GM12878 (cell line): ENCODE results near the gene RHBG. TPM values are rescaled to one million over a fixed set of nuclear protein-coding genes. Genes with fewer than 3 reads are reported as not detected.
A peak's percentile ranks its signal among the peaks of the same experiment; 100 is the strongest.

Experiments used
- BACH1 ChIP-seq: fragments of 450-650 bp; IDR thresholded peaks from 2 replicates; pipeline ENCODE4 v1.6.1; 2017; ENCODE audit warnings: mild to moderate bottlenecking, borderline replicate concordance
- CEBPB ChIP-seq, 2 experiments: fragments of 150-350 bp in 1 of 2; IDR thresholded peaks; 2 replicates each; pipeline ENCODE4 v1.6.1; 2012 to 2014; ENCODE audit warnings: low read depth in 2 of 2, low read length in 2 of 2, borderline replicate concordance in 1 of 2, inconsistent platforms in 1 of 2
- EED ChIP-seq: sonication (generic); IDR thresholded peaks from 2 replicates; pipeline ENCODE4 v1.6.1; 2016; ENCODE audit warnings: antibody characterized with exemption, low read depth
- EP300 ChIP-seq, 2 experiments: fragments of 150-350 bp in 1 of 2; IDR thresholded peaks; 2 replicates each; pipeline ENCODE4 v1.6.1; 2011 to 2012; ENCODE audit warnings: low read depth in 2 of 2, low read length in 2 of 2, borderline replicate concordance in 1 of 2, improper control_type of control experiment in 1 of 2, inconsistent platforms in 1 of 2; ENCODE audit not compliant: control insufficient read depth in 1 of 2
- ETV6 ChIP-seq, 2 experiments: fragments of 450-650 bp in 1 of 2; IDR thresholded peaks in 1 of 2; conservative IDR thresholded peaks in 1 of 2; 2 replicates each; pipeline ENCODE4 v1.6.1; 2014; ENCODE audit warnings: antibody characterized with exemption in 1 of 2, borderline replicate concordance in 1 of 2, low read depth in 1 of 2, mild to moderate bottlenecking in 1 of 2, moderate library complexity in 1 of 2
- FOS ChIP-seq: IDR thresholded peaks from 3 replicates; pipeline ENCODE4 v1.6.1; 2011; ENCODE audit warnings: borderline replicate concordance; ENCODE audit not compliant: insufficient read length; ENCODE audit errors: extremely low read depth
- GATAD2B ChIP-seq: fragments of 450-650 bp; conservative IDR thresholded peaks from 2 replicates; pipeline ENCODE4 v1.6.1; 2017; ENCODE audit warnings: low read depth, mild to moderate bottlenecking, moderate library complexity
- IKZF1 ChIP-seq: fragments of 450-650 bp; conservative IDR thresholded peaks from 2 replicates; pipeline ENCODE4 v1.6.1; 2017; ENCODE audit warnings: antibody characterized with exemption, mild to moderate bottlenecking
- JUND ChIP-seq: IDR thresholded peaks from 2 replicates; pipeline ENCODE4 v1.6.1; 2012; ENCODE audit warnings: low read depth, mild to moderate bottlenecking, low read length, improper control_type of control experiment, moderate library complexity
- NFIC ChIP-seq: IDR thresholded peaks from 2 replicates; pipeline ENCODE4 v1.6.1; 2012; ENCODE audit warnings: low read depth, mild to moderate bottlenecking, inconsistent platforms, low read length, moderate library complexity
- NR2C1 ChIP-seq: fragments of 450-650 bp; IDR thresholded peaks from 2 replicates; pipeline ENCODE4 v1.6.1; 2017; ENCODE audit warnings: antibody characterized with exemption, mild to moderate bottlenecking, moderate library complexity
- POLR2AphosphoS2 ChIP-seq: IDR thresholded peaks from 2 replicates; pipeline ENCODE4 v1.6.1; 2011; ENCODE audit warnings: low read depth, mild to moderate bottlenecking, low read length, improper control_type of control experiment, moderate library complexity
- SP1 ChIP-seq: IDR thresholded peaks from one replicate; pipeline ENCODE4 v1.6.1; 2011; ENCODE audit warnings: low read depth, low read length
- SREBF1 ChIP-seq: IDR thresholded peaks from 2 replicates; pipeline ENCODE4 v1.6.1; 2012; ENCODE audit warnings: mild to moderate bottlenecking, low read length
- SUZ12 ChIP-seq: fragments of 200-600 bp; sonication (generic); IDR thresholded peaks from one replicate; pipeline ENCODE4 v1.6.1; 2018; ENCODE audit warnings: antibody characterized with exemption, mild to moderate bottlenecking; ENCODE audit not compliant: unreplicated experiment
- TCF7 ChIP-seq: IDR thresholded peaks from 2 replicates; pipeline ENCODE4 v1.6.1; 2014; ENCODE audit warnings: antibody characterized with exemption, borderline replicate concordance
- YY1 ChIP-seq: IDR thresholded peaks from 2 replicates; pipeline ENCODE4 v1.6.1; 2011; ENCODE audit warnings: low read depth, mild to moderate bottlenecking, low read length
- ZNF207 ChIP-seq: fragments of 450-650 bp; IDR thresholded peaks from 2 replicates; pipeline ENCODE4 v1.6.1; 2014; ENCODE audit warnings: antibody characterized with exemption, mild to moderate bottlenecking, borderline replicate concordance
- ZNF592 ChIP-seq: fragments of 450-650 bp; IDR thresholded peaks from 2 replicates; pipeline ENCODE4 v1.6.1; 2017; ENCODE audit warnings: mild to moderate bottlenecking, moderate library complexity
- polyA plus RNA-seq, 11 experiments: library from polyadenylated mRNA; depleted of rRNA in 4 of 11; unstranded in 6 of 11; stranded (reverse) in 5 of 11; fragments of >200 nt; fragmentation: Nextera tagmentation in 4 of 11; fragmentation: Illumina TruSeq in 1 of 11; extraction: Ambion mirVana in 4 of 11; extraction: Trizol in 1 of 11; gene quantifications; 1 replicate in 1 of 11; 2 replicates in 10 of 11; pipeline versions ENCODE4 v1.2.1 to v1.2.3, GENCODE V29; 2011 to 2016; ENCODE audit warnings: inconsistent platforms in 2 of 11, missing spikeins in 2 of 11, low read depth in 1 of 11
- total RNA-seq, 4 experiments: library from RNA; depleted of rRNA in 3 of 4; stranded (reverse); fragments of >200 nt in 3 of 4; fragmentation: Illumina TruSeq in 1 of 4; extraction: Trizol in 1 of 4; gene quantifications; 2 replicates each; pipeline versions ENCODE4 v1.2.1 to v1.2.3, GENCODE V29; 2013 to 2021
- TF ChIP-seq, protein P1 (sequence below): fragments of 450-650 bp; IDR thresholded peaks from 2 replicates; pipeline ENCODE4 v1.6.1; 2014; ENCODE audit warnings: mild to moderate bottlenecking
- TF ChIP-seq, protein P2 (sequence below): IDR thresholded peaks from 2 replicates; pipeline ENCODE4 v1.6.1; 2011; ENCODE audit warnings: low read depth, low read length, improper control_type of control experiment, borderline replicate concordance
- TF ChIP-seq, protein P3 (sequence below): fragments of 450-650 bp; IDR thresholded peaks from 2 replicates; pipeline ENCODE4 v1.6.1; 2017; ENCODE audit warnings: mild to moderate bottlenecking

RHBG gene
- total and polyA plus RNA-seq, 10 of the 15 experiments (the other 5 are each of a cell fraction or from before 2014, with no cell fraction given): not detected

- TF ChIP-seq, protein P1, sequence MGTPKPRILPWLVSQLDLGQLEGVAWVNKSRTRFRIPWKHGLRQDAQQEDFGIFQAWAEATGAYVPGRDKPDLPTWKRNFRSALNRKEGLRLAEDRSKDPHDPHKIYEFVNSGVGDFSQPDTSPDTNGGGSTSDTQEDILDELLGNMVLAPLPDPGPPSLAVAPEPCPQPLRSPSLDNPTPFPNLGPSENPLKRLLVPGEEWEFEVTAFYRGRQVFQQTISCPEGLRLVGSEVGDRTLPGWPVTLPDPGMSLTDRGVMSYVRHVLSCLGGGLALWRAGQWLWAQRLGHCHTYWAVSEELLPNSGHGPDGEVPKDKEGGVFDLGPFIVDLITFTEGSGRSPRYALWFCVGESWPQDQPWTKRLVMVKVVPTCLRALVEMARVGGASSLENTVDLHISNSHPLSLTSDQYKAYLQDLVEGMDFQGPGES: no peak
- TF ChIP-seq NR2C1 (no peak), ETV6 (conservative IDR thresholded peaks at IDR 0.05 in 1 of 2, IDR thresholded peaks at IDR 0.05 in 1 of 2; ENCODE audit: borderline replicate concordance in 1 of 2, low read depth in 1 of 2) (no peak), EP300 (IDR thresholded peaks at IDR 0.05; ENCODE audit: borderline replicate concordance in 1 of 2, control insufficient read depth in 1 of 2, low read depth in 2 of 2, low read length in 2 of 2) (no peak), TCF7 (no peak), ZNF592 (0 out of 2 replicates have a peak, but pooled peaks have one; percentile 24), IKZF1 (no peak), NFIC (no peak), SREBF1 (no peak), GATAD2B (peak; percentile 57), SUZ12 (no peak), SP1 (no peak), ZNF207 (no peak), POLR2AphosphoS2 (no peak), CEBPB (IDR thresholded peaks at IDR 0.05; ENCODE audit: borderline replicate concordance in 1 of 2, low read depth in 2 of 2, low read length in 2 of 2) (no peak), BACH1 (no peak), FOS (no peak), EED (no peak), YY1 (peak; percentile 75), JUND (no peak)
- TF ChIP-seq, protein P2, sequence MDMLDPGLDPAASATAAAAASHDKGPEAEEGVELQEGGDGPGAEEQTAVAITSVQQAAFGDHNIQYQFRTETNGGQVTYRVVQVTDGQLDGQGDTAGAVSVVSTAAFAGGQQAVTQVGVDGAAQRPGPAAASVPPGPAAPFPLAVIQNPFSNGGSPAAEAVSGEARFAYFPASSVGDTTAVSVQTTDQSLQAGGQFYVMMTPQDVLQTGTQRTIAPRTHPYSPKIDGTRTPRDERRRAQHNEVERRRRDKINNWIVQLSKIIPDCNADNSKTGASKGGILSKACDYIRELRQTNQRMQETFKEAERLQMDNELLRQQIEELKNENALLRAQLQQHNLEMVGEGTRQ: no peak
- TF ChIP-seq, protein P3, sequence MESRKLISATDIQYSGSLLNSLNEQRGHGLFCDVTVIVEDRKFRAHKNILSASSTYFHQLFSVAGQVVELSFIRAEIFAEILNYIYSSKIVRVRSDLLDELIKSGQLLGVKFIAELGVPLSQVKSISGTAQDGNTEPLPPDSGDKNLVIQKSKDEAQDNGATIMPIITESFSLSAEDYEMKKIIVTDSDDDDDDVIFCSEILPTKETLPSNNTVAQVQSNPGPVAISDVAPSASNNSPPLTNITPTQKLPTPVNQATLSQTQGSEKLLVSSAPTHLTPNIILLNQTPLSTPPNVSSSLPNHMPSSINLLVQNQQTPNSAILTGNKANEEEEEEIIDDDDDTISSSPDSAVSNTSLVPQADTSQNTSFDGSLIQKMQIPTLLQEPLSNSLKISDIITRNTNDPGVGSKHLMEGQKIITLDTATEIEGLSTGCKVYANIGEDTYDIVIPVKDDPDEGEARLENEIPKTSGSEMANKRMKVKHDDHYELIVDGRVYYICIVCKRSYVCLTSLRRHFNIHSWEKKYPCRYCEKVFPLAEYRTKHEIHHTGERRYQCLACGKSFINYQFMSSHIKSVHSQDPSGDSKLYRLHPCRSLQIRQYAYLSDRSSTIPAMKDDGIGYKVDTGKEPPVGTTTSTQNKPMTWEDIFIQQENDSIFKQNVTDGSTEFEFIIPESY: no peak
Observed at GRCh38 chr1:156385534-156386031, 16.6 kb downstream of the RHBG start (continued).
